Activated CD8-positive, alpha-beta T cell treated with anti-CD3 and anti-CD28 coated beads for 36 hours (primary cell): ENCODE results near the gene HOMER3. TPM values are rescaled to one million over a fixed set of nuclear protein-coding genes. Genes with fewer than 3 reads are reported as not detected.

Experiments used
- ATAC-seq: fragments of 200-7000 bp; cut with Tn5 transposase; one replicate; pipeline ENCODE4 v1.10.0; 2021; ENCODE audit warnings: mild to moderate bottlenecking, moderate library complexity
- CTCF ChIA-PET: fragments of 350-600 bp; sonication (Branson Sonifier 250); formaldehyde crosslinking; loops from one replicate; lab custom pipeline; 2021; ENCODE audit warnings: antibody characterized with exemption; lab: Charles Lee
- POLR2A ChIA-PET: fragments of 350-600 bp; sonication (Branson Sonifier 250); formaldehyde crosslinking; loops from one replicate; lab custom pipeline; 2021; ENCODE audit warnings: antibody characterized with exemption; lab: Charles Lee
- DNase-seq: peaks from one replicate; pipeline ENCODE4 v3.0.0-alpha.2; 2020
- H3K27ac Mint-ChIP-seq: one replicate; pipeline ENCODE4 v1.8.0; 2021; ENCODE audit warnings: mild to moderate bottlenecking, mixed read lengths
- H3K27me3 Mint-ChIP-seq: one replicate; pipeline ENCODE4 v1.8.0; 2021; ENCODE audit warnings: mixed read lengths
- H3K36me3 Mint-ChIP-seq: one replicate; pipeline ENCODE4 v1.8.0; 2021; ENCODE audit warnings: low read depth, mixed read lengths
- H3K4me1 Mint-ChIP-seq: one replicate; pipeline ENCODE4 v1.8.0; 2021; ENCODE audit warnings: low read depth, mixed read lengths
- H3K4me3 Mint-ChIP-seq: one replicate; pipeline ENCODE4 v1.8.0; 2021; ENCODE audit warnings: mild to moderate bottlenecking, moderate library complexity, mixed read lengths
- H3K9me3 Mint-ChIP-seq: one replicate; pipeline ENCODE4 v1.8.0; 2021; ENCODE audit warnings: mixed read lengths
- CTCF ChIP-seq: fragments of 200-600 bp; IDR thresholded peaks from one replicate; pipeline ENCODE4 v1.8.0; 2022; ENCODE audit warnings: antibody characterized with exemption, mild to moderate bottlenecking
- intact Hi-C: fragments of 100-400 bp; cut with micrococcal nuclease; formaldehyde crosslinking; loops from one replicate; pipeline ENCODE4 v1.10.0; 2022
- total RNA-seq, 2 experiments: library from RNA; stranded (reverse); gene quantifications; one replicate each; pipeline ENCODE4 v1.2.3, GENCODE V29; 2021

Gene HOMER3
- total RNA-seq, 2 experiments from 2014 or later = 0.36 to 0.51 TPM

DNA sequence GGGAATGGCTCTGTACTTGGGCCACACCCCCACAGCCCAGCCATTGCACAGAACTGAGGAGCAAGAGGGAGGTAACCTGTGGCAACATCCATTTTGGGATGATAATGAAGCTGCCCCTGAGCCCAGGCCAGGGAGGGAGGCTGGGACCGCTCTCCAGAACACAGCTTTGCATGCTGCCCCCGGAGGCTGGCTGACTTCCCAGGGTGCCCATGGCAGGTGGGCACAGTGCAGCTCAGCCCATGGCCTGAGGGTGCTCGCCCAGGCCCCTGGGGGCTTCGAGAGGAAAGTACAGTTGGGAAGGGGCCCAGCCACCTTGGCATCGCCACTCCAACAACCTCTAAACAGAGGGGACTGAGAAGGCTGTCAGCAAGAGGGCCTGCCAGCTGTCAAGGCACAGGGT, 27.6 kb downstream of the HOMER3 start:
- Mint-ChIP-seq H3K27me3 (no peaks in the 10 kb centered on the region), H3K27ac (no peak overlapping the region), H3K9me3 (no peaks in the 10 kb centered on the region), H3K4me1 (peaks cover 23% of the 10 kb centered on the region), H3K36me3 (peaks cover 29% of the 10 kb centered on the region), H3K4me3 (no peak overlapping the region)
- CTCF ChIA-PET = no interaction called here
- POLR2A ChIA-PET = interaction anchor here (1.0 kb wide), 1 partner anchor 74 kb away, joined by 3 read pairs; no protein-coding TSS in a partner anchor
- no peak for TF ChIP-seq CTCF
- ATAC-seq = no peak
- DNase-seq = no peak
- intact Hi-C loops = no loop called here

DNA sequence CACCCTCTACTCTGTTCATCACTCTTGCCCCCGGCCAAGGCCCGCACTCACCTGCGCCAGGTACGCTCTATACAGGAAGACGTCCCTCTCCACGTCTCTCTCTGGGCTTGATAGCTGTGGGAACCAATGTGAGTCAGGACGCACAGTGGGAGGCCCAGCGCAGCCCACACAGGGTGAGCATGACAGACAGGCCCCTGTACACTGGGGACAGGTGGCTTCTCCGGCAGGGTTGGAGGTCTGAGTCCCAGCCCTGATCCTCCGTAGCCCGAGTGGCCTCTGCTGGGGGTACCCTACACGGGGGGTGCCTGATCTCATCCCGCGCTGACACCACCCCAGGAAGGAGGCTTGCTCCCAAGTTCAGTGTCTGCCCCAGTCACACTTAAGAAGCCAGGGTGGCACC, 28.1 kb downstream of the HOMER3 start:
- DNase-seq (no peak), ATAC-seq (no peak)
- H3K4me1 Mint-ChIP-seq = peaks cover 20% of the 10 kb centered on the region
- ChIA-PET POLR2A (interaction anchor here (1.0 kb wide), 1 partner anchor 74 kb away, joined by 3 read pairs; no protein-coding TSS in a partner anchor), CTCF (no interaction called here)
- H3K36me3 Mint-ChIP-seq = peaks cover 29% of the 10 kb centered on the region
- H3K4me3 Mint-ChIP-seq = no peak overlapping the region
- no peak for TF ChIP-seq CTCF
- intact Hi-C loops = no loop called here
- no peaks in the 10 kb centered on the region for H3K9me3 Mint-ChIP-seq
- no peaks in the 10 kb centered on the region for H3K27me3 Mint-ChIP-seq
- H3K27ac Mint-ChIP-seq = no peak overlapping the region

GRCh38 chr19:18910801-18911436, 30.1 kb downstream of the HOMER3 start:
- peaks cover 19% of the 10 kb centered on the region for H3K36me3 Mint-ChIP-seq
- no peak for DNase-seq
- POLR2A ChIA-PET = interaction anchor here (0.7 to 1.2 kb wide), 4 partner anchors 8 to 31 kb away, joined by 3 read pairs; partner anchors contain the start of genes CERS1, COPE and DDX49
- peaks cover 13% of the 10 kb centered on the region for H3K4me1 Mint-ChIP-seq
- H3K27me3 Mint-ChIP-seq = no peaks in the 10 kb centered on the region
- no peak for ATAC-seq
- H3K4me3 Mint-ChIP-seq = no peak overlapping the region
- TF ChIP-seq CTCF = no peak
- no peaks in the 10 kb centered on the region for H3K9me3 Mint-ChIP-seq
- H3K27ac Mint-ChIP-seq = no peak overlapping the region
- intact Hi-C loops = no loop called here
- CTCF ChIA-PET = no interaction called here

- Mint-ChIP-seq H3K27ac (no peak overlapping the region), H3K4me1 (peaks cover 6% of the 10 kb centered on the region), H3K9me3 (no peaks in the 10 kb centered on the region), H3K27me3 (no peaks in the 10 kb centered on the region), H3K4me3 (no peak overlapping the region), H3K36me3 (peaks cover 19% of the 10 kb centered on the region)
- intact Hi-C loops = no loop called here
- DNase-seq (no peak), ATAC-seq (no peak)
- no peak for TF ChIP-seq CTCF
- ChIA-PET CTCF (no interaction called here), POLR2A (no interaction called here)
Observed at GRCh38 chr19:18910010-18910409, 31.0 kb downstream of the HOMER3 start.

GRCh38 chr19:18908917-18909619, 31.9 kb downstream of the HOMER3 start:
- Mint-ChIP-seq H3K27ac (no peak overlapping the region), H3K27me3 (no peaks in the 10 kb centered on the region), H3K4me1 (peaks cover 6% of the 10 kb centered on the region), H3K4me3 (no peak overlapping the region), H3K9me3 (no peaks in the 10 kb centered on the region), H3K36me3 (peaks cover 21% of the 10 kb centered on the region)
- no peak for TF ChIP-seq CTCF
- no peak for ATAC-seq
- ChIA-PET POLR2A (interaction anchor here (0.7 to 0.8 kb wide), 2 partner anchors 10 to 321 kb away, joined by 3 read pairs; partner anchors contain the start of genes COPE, DDX49 and REX1BD), CTCF (interaction anchor here (0.7 to 1.4 kb wide), 2 partner anchors 30 to 43 kb away, joined by 3 read pairs; no protein-coding TSS in a partner anchor)
- no peak for DNase-seq
- intact Hi-C loops = no loop called here
